Spinal cord (tissue), 10 donors: ENCODE results near the gene VPS54. TPM values are rescaled to one million over a fixed set of nuclear protein-coding genes. Genes with fewer than 3 reads are reported as not detected.
"Not testable (repeated sequence)": the region's sequence is repeated elsewhere in the genome, so short reads cannot be mapped to it uniquely, and the experiment has no call there.

Experiments
- DNase-seq, 6 donors: peaks; one replicate each; pipeline versions ENCODE4 v3.0.0 to v3.0.0-alpha.2; 2013 to 2015; ENCODE audit warnings: low spot score in 6 of 6, low read depth in 4 of 6
- H3K27ac ChIP-seq: one replicate; pipeline ENCODE4 v1.5.1; 2013; ENCODE audit warnings: low read depth, low read length, control low read depth
- H3K27me3 ChIP-seq: one replicate; pipeline ENCODE4 v1.6.1; 2013; ENCODE audit warnings: low read length; ENCODE audit not compliant: control insufficient read depth, insufficient read depth
- H3K36me3 ChIP-seq: one replicate; pipeline ENCODE4 v1.6.1; 2013; ENCODE audit warnings: low read length; ENCODE audit not compliant: control insufficient read depth, insufficient read depth
- H3K4me1 ChIP-seq: one replicate; pipeline ENCODE4 v1.6.1; 2013; ENCODE audit warnings: low read length; ENCODE audit not compliant: control insufficient read depth, insufficient read depth
- H3K4me3 ChIP-seq: one replicate; pipeline ENCODE4 v1.5.1; 2013; ENCODE audit warnings: low read depth, low read length, control low read depth
- H3K9me3 ChIP-seq: one replicate; pipeline ENCODE4 v1.6.1; 2013; ENCODE audit warnings: low read length; ENCODE audit not compliant: control insufficient read depth, insufficient read depth
- WGBS: methylation state at CpG from one replicate; pipeline ENCODE4 v1.1.5; 2013; ENCODE audit warnings: missing lambda C conversion rate; ENCODE audit not compliant: insufficient coverage; 5-methylcytosine and 5-hydroxymethylcytosine counted together
- polyA plus RNA-seq, 2 donors: library from polyadenylated mRNA; unstranded; fragments of 120-200 nt; gene quantifications; one replicate each; pipeline ENCODE4 v1.2.1, GENCODE V29; 2013; ENCODE audit not compliant: insufficient read length in 2 of 2
- total RNA-seq, 2 donors: library from RNA; depleted of rRNA in 1 of 2; stranded (reverse); fragments of 120-200 nt in 1 of 2; fragments of >200 nt in 1 of 2; gene quantifications; one replicate each; pipeline versions ENCODE4 v1.2.3 to v1.2.4, GENCODE V29; 2013 to 2014
- donor health status: healthy.

Gene VPS54
- total and polyA plus RNA-seq, 4 donors: 25.5 to 42.8 (median 30.1) TPM

GRCh38 chr2:64012115-64012514 lies 7.1 kb downstream of the VPS54 start:
- WGBS: no CpG with 5 or more reads among the region's 2 CpGs

GRCh38 chr2:64008434-64009009 lies 10.7 kb downstream of the VPS54 start:
- no peaks in the 10 kb centered on the region for H3K9me3 ChIP-seq

More at GRCh38 chr2:64012115-64012514, 7.1 kb downstream of the VPS54 start:
- no peaks in the 10 kb centered on the region for H3K27me3 ChIP-seq
- H3K9me3 ChIP-seq: no peaks in the 10 kb centered on the region
- DNase-seq: no peak
- peaks cover 6% of the 10 kb centered on the region for H3K4me1 ChIP-seq
- H3K36me3 ChIP-seq: peaks cover 2% of the 10 kb centered on the region
- H3K4me3 ChIP-seq: no peak overlapping the region
- no peak overlapping the region for H3K27ac ChIP-seq

GRCh38 chr2:64007924-64008323 lies 11.3 kb downstream of the VPS54 start:
- WGBS: 94% methylated on average over 7 of the region's 7 CpGs

More at GRCh38 chr2:64008434-64009009, 10.7 kb downstream of the VPS54 start:
- Histone ChIP-seq H3K27me3 (no peaks in the 10 kb centered on the region), H3K27ac (no peak overlapping the region), H3K4me1 (no peaks in the 10 kb centered on the region), H3K4me3 (no peak overlapping the region), H3K36me3 (peaks cover 2% of the 10 kb centered on the region)
- no peak for DNase-seq
- no CpG with 5 or more reads among the region's 4 CpGs for WGBS

GRCh38 chr2:64005707-64006356 lies 13.4 kb downstream of the VPS54 start:
- Histone ChIP-seq H3K27me3 (no peaks in the 10 kb centered on the region), H3K4me3 (no peak overlapping the region), H3K27ac (no peak overlapping the region), H3K36me3 (no peaks in the 10 kb centered on the region), H3K4me1 (no peaks in the 10 kb centered on the region), H3K9me3 (no peaks in the 10 kb centered on the region)
- DNase-seq: no peak
- WGBS: no CpG with 5 or more reads among the region's 2 CpGs

More at GRCh38 chr2:64007924-64008323, 11.3 kb downstream of the VPS54 start:
- DNase-seq: no peak
- Histone ChIP-seq H3K9me3 (no peaks in the 10 kb centered on the region), H3K27me3 (no peaks in the 10 kb centered on the region), H3K27ac (no peak overlapping the region), H3K4me1 (no peaks in the 10 kb centered on the region), H3K4me3 (no peak overlapping the region), H3K36me3 (peaks cover 2% of the 10 kb centered on the region)

GRCh38 chr2:64003239-64003638 lies 16.0 kb downstream of the VPS54 start:
- no peaks in the 10 kb centered on the region for H3K27me3 ChIP-seq
- H3K9me3 ChIP-seq: no peaks in the 10 kb centered on the region

GRCh38 chr2:64001382-64002101 lies 17.7 kb downstream of the VPS54 start:
- H3K4me3 ChIP-seq: no peak overlapping the region
- no peak for DNase-seq
- H3K4me1 ChIP-seq: no peaks in the 10 kb centered on the region
- H3K36me3 ChIP-seq: no peaks in the 10 kb centered on the region
- WGBS: 98% methylated on average over 5 of the region's 5 CpGs
- H3K27ac ChIP-seq: no peak overlapping the region
- no peaks in the 10 kb centered on the region for H3K9me3 ChIP-seq
- no peaks in the 10 kb centered on the region for H3K27me3 ChIP-seq

More at GRCh38 chr2:64003239-64003638, 16.0 kb downstream of the VPS54 start:
- no peak overlapping the region for H3K27ac ChIP-seq
- no peaks in the 10 kb centered on the region for H3K36me3 ChIP-seq
- H3K4me3 ChIP-seq: no peak overlapping the region
- H3K4me1 ChIP-seq: no peaks in the 10 kb centered on the region
- DNase-seq: no peak

GRCh38 chr2:64000630-64001381 lies 18.4 kb downstream of the VPS54 start:
- no peaks in the 10 kb centered on the region for H3K27me3 ChIP-seq
- H3K36me3 ChIP-seq: no peaks in the 10 kb centered on the region
- 95% methylated on average over 5 of the region's 5 CpGs for WGBS
- H3K27ac ChIP-seq: no peak overlapping the region
- H3K4me1 ChIP-seq: no peaks in the 10 kb centered on the region
- no peak for DNase-seq
- no peaks in the 10 kb centered on the region for H3K9me3 ChIP-seq
- no peak overlapping the region for H3K4me3 ChIP-seq

- Histone ChIP-seq H3K4me3 (no peak overlapping the region), H3K4me1 (no peaks in the 10 kb centered on the region), H3K27me3 (no peaks in the 10 kb centered on the region), H3K27ac (no peak overlapping the region), H3K9me3 (no peaks in the 10 kb centered on the region), H3K36me3 (no peaks in the 10 kb centered on the region)
- no CpG with 5 or more reads among the region's 2 CpGs for WGBS
- DNase-seq: no peak
Observed at GRCh38 chr2:63999049-63999448, 20.2 kb downstream of the VPS54 start.

- not testable (repeated sequence) for H3K9me3 ChIP-seq, H3K4me3 ChIP-seq, H3K27me3 ChIP-seq, H3K27ac ChIP-seq, H3K4me1 ChIP-seq, DNase-seq, H3K36me3 ChIP-seq
- WGBS: 100% methylated on average over 2 of the region's 10 CpGs
Observed at GRCh38 chr2:63996582-63997198, 22.5 kb downstream of the VPS54 start.
